Measurements from ENCODE around the gene ATXN7L1.

The ATXN7L1 gene

DNA sequence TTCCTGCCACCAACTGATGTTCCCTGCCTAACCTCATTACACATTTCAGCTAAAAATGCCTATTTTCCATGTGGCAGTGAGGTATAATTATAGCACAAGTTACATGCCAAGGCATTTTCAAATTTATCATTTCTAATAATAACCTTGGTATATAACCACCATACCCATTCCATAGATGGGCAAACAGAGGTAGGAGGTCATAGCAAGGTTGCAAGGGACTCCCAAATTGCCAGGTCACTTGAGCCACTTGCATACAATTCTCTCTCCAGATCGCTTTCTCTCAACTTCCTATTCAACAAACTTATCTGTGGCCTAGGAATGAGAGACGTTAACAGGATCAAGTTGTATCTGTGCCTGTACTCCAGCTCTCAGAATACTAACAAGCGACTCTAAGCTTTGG lies 108.3 kb downstream of the ATXN7L1 start:
- no peaks in the 10 kb centered on the region for H3K36me3 ChIP-seq (ENCODE audit: control insufficient read depth in 2 of 2, insufficient read depth in 1 of 2, low read length in 2 of 2)
- POLR2A ChIA-PET: no interaction called here
- TF ChIP-seq ZNF529 (tag by site-specific recombination; IDR thresholded peaks at IDR 0.05; ENCODE audit: insufficient replicate concordance): no peak
- H3K4me3 ChIP-seq (ENCODE audit: low read depth, low read length): no peak overlapping the region
- no peaks in the 10 kb centered on the region for H3K9me3 ChIP-seq (ENCODE audit: control insufficient read depth, insufficient read depth, low read depth, low read length)
- CTCF ChIA-PET: interaction anchor here (0.6 to 1.0 kb wide), 2 partner anchors 237 to 274 kb away, joined by 4 read pairs; partner anchors contain the start of gene RINT1
- no peaks in the 10 kb centered on the region for H3K4me1 ChIP-seq (ENCODE audit: control insufficient read depth, insufficient read depth, low read length)
- H3K27ac ChIP-seq (ENCODE audit: extremely low read depth, low read depth, low read length): no peak overlapping the region

DNA sequence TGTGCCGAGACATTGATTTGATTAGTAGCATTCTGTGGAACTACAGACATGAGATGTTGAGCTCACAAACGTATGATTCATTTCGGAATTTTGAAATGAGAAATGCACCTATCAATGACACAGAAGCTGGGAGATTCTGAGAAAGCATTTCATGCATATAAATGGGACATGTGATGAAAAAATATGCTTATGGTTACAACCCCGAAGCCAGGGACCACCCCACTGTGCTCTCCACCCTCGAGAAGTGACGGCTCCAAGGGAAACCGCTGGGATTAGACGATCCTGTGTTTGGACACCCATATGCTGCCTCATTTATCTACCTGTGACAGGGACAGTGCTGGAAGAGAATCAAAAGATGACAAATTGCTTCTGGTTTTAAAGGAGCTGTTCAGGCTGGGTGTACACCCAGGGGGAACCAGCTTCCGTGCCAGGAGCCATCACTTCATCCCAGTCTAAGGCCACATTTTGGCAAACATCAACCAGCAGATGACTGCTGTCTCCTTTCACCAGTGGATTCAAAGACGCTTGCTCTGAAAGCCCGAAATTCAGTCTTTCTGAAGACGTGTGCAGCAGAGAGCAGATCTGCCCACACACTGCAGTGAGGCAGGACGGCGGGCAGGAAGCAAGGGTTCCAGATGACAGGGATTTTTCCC lies 109.9 kb downstream of the ATXN7L1 start:
- ChIA-PET POLR2A (no interaction called here), CTCF (interaction anchor here (0.7 to 3.7 kb wide), 9 partner anchors 7 to 276 kb away, joined by 3 to 27 read pairs (median 3); no protein-coding TSS in a partner anchor)
- TF ChIP-seq, protein P1, sequence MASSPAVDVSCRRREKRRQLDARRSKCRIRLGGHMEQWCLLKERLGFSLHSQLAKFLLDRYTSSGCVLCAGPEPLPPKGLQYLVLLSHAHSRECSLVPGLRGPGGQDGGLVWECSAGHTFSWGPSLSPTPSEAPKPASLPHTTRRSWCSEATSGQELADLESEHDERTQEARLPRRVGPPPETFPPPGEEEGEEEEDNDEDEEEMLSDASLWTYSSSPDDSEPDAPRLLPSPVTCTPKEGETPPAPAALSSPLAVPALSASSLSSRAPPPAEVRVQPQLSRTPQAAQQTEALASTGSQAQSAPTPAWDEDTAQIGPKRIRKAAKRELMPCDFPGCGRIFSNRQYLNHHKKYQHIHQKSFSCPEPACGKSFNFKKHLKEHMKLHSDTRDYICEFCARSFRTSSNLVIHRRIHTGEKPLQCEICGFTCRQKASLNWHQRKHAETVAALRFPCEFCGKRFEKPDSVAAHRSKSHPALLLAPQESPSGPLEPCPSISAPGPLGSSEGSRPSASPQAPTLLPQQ (tag by site-specific recombination; IDR thresholded peaks at IDR 0.05): no peak
- TF ChIP-seq, protein P2, sequence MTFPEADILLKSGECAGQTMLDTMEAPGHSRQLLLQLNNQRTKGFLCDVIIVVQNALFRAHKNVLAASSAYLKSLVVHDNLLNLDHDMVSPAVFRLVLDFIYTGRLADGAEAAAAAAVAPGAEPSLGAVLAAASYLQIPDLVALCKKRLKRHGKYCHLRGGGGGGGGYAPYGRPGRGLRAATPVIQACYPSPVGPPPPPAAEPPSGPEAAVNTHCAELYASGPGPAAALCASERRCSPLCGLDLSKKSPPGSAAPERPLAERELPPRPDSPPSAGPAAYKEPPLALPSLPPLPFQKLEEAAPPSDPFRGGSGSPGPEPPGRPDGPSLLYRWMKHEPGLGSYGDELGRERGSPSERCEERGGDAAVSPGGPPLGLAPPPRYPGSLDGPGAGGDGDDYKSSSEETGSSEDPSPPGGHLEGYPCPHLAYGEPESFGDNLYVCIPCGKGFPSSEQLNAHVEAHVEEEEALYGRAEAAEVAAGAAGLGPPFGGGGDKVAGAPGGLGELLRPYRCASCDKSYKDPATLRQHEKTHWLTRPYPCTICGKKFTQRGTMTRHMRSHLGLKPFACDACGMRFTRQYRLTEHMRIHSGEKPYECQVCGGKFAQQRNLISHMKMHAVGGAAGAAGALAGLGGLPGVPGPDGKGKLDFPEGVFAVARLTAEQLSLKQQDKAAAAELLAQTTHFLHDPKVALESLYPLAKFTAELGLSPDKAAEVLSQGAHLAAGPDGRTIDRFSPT (tag by site-specific recombination; IDR thresholded peaks at IDR 0.05): no peak
- TF ChIP-seq, protein P3, sequence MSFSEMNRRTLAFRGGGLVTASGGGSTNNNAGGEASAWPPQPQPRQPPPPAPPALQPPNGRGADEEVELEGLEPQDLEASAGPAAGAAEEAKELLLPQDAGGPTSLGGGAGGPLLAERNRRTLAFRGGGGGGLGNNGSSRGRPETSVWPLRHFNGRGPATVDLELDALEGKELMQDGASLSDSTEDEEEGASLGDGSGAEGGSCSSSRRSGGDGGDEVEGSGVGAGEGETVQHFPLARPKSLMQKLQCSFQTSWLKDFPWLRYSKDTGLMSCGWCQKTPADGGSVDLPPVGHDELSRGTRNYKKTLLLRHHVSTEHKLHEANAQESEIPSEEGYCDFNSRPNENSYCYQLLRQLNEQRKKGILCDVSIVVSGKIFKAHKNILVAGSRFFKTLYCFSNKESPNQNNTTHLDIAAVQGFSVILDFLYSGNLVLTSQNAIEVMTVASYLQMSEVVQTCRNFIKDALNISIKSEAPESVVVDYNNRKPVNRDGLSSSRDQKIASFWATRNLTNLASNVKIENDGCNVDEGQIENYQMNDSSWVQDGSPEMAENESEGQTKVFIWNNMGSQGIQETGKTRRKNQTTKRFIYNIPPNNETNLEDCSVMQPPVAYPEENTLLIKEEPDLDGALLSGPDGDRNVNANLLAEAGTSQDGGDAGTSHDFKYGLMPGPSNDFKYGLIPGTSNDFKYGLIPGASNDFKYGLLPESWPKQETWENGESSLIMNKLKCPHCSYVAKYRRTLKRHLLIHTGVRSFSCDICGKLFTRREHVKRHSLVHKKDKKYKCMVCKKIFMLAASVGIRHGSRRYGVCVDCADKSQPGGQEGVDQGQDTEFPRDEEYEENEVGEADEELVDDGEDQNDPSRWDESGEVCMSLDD (tag by site-specific recombination; IDR thresholded peaks at IDR 0.05): no peak
- TF ChIP-seq ZNF621 (tag by site-specific recombination; IDR thresholded peaks at IDR 0.05) (no peak), ZNF19 (tag by site-specific recombination; IDR thresholded peaks at IDR 0.05; ENCODE audit: low read depth) (no peak), ZNF239 (tag by site-specific recombination; IDR thresholded peaks at IDR 0.05) (no peak), ZNF132 (tag by site-specific recombination; IDR thresholded peaks at IDR 0.05; ENCODE audit: borderline replicate concordance) (no peak), KLF9 (tag by site-specific recombination; IDR thresholded peaks at IDR 0.05; ENCODE audit: low read depth) (no peak), ZNF837 (tag by site-specific recombination; IDR thresholded peaks at IDR 0.05) (no peak)
- TF ChIP-seq, protein P4, sequence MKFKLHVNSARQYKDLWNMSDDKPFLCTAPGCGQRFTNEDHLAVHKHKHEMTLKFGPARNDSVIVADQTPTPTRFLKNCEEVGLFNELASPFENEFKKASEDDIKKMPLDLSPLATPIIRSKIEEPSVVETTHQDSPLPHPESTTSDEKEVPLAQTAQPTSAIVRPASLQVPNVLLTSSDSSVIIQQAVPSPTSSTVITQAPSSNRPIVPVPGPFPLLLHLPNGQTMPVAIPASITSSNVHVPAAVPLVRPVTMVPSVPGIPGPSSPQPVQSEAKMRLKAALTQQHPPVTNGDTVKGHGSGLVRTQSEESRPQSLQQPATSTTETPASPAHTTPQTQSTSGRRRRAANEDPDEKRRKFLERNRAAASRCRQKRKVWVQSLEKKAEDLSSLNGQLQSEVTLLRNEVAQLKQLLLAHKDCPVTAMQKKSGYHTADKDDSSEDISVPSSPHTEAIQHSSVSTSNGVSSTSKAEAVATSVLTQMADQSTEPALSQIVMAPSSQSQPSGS (tag by site-specific recombination; IDR thresholded peaks at IDR 0.05; ENCODE audit: low read depth): no peak
- TF ChIP-seq, protein P5, sequence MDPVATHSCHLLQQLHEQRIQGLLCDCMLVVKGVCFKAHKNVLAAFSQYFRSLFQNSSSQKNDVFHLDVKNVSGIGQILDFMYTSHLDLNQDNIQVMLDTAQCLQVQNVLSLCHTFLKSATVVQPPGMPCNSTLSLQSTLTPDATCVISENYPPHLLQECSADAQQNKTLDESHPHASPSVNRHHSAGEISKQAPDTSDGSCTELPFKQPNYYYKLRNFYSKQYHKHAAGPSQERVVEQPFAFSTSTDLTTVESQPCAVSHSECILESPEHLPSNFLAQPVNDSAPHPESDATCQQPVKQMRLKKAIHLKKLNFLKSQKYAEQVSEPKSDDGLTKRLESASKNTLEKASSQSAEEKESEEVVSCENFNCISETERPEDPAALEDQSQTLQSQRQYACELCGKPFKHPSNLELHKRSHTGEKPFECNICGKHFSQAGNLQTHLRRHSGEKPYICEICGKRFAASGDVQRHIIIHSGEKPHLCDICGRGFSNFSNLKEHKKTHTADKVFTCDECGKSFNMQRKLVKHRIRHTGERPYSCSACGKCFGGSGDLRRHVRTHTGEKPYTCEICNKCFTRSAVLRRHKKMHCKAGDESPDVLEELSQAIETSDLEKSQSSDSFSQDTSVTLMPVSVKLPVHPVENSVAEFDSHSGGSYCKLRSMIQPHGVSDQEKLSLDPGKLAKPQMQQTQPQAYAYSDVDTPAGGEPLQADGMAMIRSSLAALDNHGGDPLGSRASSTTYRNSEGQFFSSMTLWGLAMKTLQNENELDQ (tag by site-specific recombination; IDR thresholded peaks at IDR 0.05; ENCODE audit: low read depth): no peak
- Histone ChIP-seq H3K4me1 (ENCODE audit: control insufficient read depth, insufficient read depth, low read length) (no peaks in the 10 kb centered on the region), H3K9me3 (ENCODE audit: control insufficient read depth, insufficient read depth, low read depth, low read length) (no peaks in the 10 kb centered on the region), H3K4me3 (ENCODE audit: low read depth, low read length) (no peak overlapping the region), H3K27ac (ENCODE audit: extremely low read depth, low read depth, low read length) (no peak overlapping the region), H3K36me3 (ENCODE audit: control insufficient read depth in 2 of 2, insufficient read depth in 1 of 2, low read length in 2 of 2) (no peaks in the 10 kb centered on the region)

All from HEK293 (cell line).